Measurements from ENCODE around the gene NKX1-2. TPM values are rescaled to one million over a fixed set of nuclear protein-coding genes. Genes with fewer than 3 reads are reported as not detected.
"Not testable (repeated sequence)": the region's sequence is repeated elsewhere in the genome, so short reads cannot be mapped to it uniquely, and the experiment has no call there.

NKX1-2 gene
- total RNA-seq, 1 donor from 2014 or later, result not detected

DNA sequence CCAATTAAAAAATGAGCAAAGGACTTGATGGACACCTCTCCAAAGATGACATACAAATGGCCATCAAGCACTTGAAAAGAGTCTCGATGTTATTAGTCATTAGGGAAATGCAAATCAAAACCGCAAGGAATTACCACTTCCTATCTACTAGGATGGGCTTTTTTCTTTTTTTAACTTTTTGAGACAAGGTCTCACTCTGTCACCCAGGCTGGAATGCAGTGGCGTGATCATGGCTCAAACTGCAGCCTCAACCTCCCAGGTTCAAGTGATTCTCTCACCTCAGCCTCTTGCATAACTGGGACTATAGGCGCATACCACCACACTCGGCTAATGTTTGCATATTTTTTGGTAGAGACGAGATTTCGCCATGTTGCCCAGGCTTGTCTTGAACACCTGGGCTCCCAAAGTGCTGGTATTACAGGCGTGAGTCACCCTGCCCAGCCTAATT, 13.6 kb downstream of the NKX1-2 start:
- TF ChIP-seq, protein P1, sequence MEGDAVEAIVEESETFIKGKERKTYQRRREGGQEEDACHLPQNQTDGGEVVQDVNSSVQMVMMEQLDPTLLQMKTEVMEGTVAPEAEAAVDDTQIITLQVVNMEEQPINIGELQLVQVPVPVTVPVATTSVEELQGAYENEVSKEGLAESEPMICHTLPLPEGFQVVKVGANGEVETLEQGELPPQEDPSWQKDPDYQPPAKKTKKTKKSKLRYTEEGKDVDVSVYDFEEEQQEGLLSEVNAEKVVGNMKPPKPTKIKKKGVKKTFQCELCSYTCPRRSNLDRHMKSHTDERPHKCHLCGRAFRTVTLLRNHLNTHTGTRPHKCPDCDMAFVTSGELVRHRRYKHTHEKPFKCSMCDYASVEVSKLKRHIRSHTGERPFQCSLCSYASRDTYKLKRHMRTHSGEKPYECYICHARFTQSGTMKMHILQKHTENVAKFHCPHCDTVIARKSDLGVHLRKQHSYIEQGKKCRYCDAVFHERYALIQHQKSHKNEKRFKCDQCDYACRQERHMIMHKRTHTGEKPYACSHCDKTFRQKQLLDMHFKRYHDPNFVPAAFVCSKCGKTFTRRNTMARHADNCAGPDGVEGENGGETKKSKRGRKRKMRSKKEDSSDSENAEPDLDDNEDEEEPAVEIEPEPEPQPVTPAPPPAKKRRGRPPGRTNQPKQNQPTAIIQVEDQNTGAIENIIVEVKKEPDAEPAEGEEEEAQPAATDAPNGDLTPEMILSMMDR (conservative IDR thresholded peaks at IDR 0.05), result no peak
- no peak for DNase-seq (ENCODE audit: low read depth, low spot score)
- H3K4me3 Mint-ChIP-seq, result no peak overlapping the region

DNA sequence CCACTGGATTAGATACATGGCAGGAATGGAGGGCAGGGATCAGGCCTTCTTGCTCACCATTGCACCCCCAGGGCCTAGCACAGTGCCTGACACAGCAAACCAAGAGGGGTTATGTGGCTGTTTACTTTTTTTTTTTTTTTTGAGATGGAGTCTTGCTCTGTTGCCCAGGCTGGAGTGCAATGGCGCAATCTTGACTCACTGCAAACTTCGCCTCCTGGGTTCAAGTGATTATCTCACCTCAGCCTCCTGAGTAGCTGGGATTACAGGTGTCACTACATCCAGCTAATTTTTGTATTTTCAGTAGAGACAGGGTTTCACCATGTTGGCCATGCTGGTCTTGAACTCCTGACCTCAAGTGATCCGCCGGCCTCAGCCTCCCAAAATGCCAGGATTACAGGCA, 14.2 kb downstream of the NKX1-2 start:
- H3K4me1 Mint-ChIP-seq; H3K4me3 Mint-ChIP-seq; H3K27ac Mint-ChIP-seq (ENCODE audit: unreplicated experiment); H3K36me3 Mint-ChIP-seq (ENCODE audit: low read depth); H3K9me3 Mint-ChIP-seq; H3K27me3 Mint-ChIP-seq (ENCODE audit: low read depth); DNase-seq (ENCODE audit: low read depth, low spot score): not testable (repeated sequence)

More for the DNA sequence above, 13.6 kb downstream of the NKX1-2 start:
- Mint-ChIP-seq H3K9me3 (no peaks in the 10 kb centered on the region), H3K27me3 (ENCODE audit: low read depth) (peaks cover 12% of the 10 kb centered on the region), H3K4me1 (peaks cover 3% of the 10 kb centered on the region), H3K36me3 (ENCODE audit: low read depth) (no peaks in the 10 kb centered on the region), H3K27ac (ENCODE audit: unreplicated experiment) (no peak overlapping the region)

DNA sequence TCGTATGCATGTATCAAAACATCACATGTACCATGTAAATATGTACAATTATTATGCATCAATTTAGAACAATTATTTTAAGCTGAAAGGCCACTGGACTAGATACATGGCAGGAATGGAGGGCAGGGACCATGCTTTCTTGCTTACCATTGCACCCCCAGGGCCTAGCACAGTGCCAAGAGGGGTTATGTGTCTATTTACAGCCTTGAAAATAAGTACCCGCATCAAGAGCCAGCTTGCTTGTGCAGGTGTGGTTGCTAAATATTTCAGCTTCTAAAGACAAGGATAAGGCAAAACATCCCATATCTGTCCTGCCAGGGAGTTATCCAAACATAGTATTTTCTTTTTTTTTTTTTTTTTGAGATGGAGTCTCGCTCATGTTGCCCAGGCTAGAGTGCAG, 16.4 kb downstream of the NKX1-2 start:
- no peak for DNase-seq (ENCODE audit: low read depth, low spot score)
- Mint-ChIP-seq H3K27me3 (ENCODE audit: low read depth) (peaks cover 19% of the 10 kb centered on the region), H3K4me3 (no peak overlapping the region), H3K36me3 (ENCODE audit: low read depth) (no peaks in the 10 kb centered on the region), H3K4me1 (peaks cover 3% of the 10 kb centered on the region), H3K9me3 (no peaks in the 10 kb centered on the region), H3K27ac (ENCODE audit: unreplicated experiment) (no peak overlapping the region)
- TF ChIP-seq, protein P1 (conservative IDR thresholded peaks at IDR 0.05), result no peak

DNA sequence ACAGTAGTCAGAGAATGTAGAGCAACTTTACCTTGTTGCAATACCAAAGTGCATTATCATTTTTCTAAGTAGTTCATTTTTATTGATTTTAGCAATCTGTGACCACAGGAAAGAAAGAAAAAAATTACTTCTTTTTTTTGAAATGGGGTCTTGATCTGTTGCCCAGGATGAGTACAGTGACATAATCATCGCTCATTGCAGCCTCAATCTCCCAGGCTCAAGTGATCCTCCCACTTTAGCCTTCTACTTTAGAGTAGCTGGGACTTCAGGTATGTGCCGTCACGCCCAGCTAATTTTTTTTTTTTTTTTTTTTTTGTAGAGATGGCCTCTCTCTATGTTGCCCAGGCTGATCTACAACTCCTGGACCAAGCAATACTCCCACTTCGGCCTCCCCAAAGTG, 19.8 kb downstream of the NKX1-2 start:
- H3K4me1 Mint-ChIP-seq, result no peaks in the 10 kb centered on the region
- no peak overlapping the region for H3K27ac Mint-ChIP-seq (ENCODE audit: unreplicated experiment)
- no peak overlapping the region for H3K4me3 Mint-ChIP-seq
- TF ChIP-seq, protein P1 (conservative IDR thresholded peaks at IDR 0.05), result no peak
- DNase-seq (ENCODE audit: low read depth, low spot score), result no peak
- H3K9me3 Mint-ChIP-seq, result no peaks in the 10 kb centered on the region
- H3K27me3 Mint-ChIP-seq (ENCODE audit: low read depth), result peaks cover 27% of the 10 kb centered on the region
- no peaks in the 10 kb centered on the region for H3K36me3 Mint-ChIP-seq (ENCODE audit: low read depth)

DNA sequence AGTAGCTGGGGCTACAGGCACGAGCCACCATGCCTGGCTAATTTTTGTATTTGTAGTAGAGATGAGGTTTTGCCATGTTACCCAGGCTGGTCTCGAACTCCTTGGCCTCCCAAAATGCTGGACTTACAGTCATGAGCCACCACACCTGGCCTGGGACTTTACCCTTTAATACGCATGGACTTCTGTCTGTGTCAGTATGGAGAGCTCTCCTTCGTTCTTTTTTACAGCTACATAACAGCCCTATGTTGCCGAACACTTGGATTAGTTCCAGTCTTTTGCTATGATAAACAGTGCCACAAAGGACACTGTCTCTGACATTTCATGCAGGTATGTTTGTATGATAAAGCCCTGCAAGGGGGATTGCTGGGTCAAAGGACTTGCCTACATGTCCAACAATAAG, 20.3 kb downstream of the NKX1-2 start:
- Mint-ChIP-seq H3K36me3 (ENCODE audit: low read depth) (no peaks in the 10 kb centered on the region), H3K4me1 (no peaks in the 10 kb centered on the region), H3K9me3 (no peaks in the 10 kb centered on the region), H3K27ac (ENCODE audit: unreplicated experiment) (no peak overlapping the region), H3K4me3 (no peak overlapping the region), H3K27me3 (ENCODE audit: low read depth) (peaks cover 29% of the 10 kb centered on the region)
- DNase-seq (ENCODE audit: low read depth, low spot score), result no peak
- TF ChIP-seq, protein P1 (conservative IDR thresholded peaks at IDR 0.05), result no peak

DNA sequence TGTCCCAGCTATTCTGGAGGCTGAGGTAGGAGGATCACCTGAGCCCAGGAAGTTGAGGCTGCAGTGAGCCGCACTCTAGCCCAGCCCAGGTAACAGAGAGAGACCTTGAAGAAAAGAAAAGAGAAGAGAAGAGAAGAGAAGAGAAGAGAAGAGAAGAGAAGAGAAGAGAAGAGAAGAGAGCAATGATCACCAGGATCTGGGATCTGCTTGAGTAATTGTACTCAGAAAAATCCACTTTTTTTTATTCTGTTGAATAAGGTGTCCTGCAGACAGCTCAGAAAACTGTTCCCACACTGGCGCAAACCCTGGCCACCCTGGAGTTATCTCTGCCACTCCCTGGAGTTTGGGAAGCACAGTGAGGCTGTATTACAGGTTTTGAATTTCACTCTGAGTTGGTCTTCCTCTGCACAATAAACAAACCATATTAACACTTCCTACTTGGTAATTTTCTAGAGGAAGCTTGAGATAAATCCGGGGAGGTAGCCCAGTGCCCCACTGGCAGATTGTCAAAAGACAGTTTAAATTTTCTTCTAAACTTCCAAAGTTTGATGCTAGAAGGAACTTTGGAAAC, 21.5 kb downstream of the NKX1-2 start:
- no peak for DNase-seq (ENCODE audit: low read depth, low spot score)
- no peaks in the 10 kb centered on the region for H3K9me3 Mint-ChIP-seq
- H3K4me1 Mint-ChIP-seq, result no peaks in the 10 kb centered on the region
- H3K4me3 Mint-ChIP-seq, result no peak overlapping the region
- H3K36me3 Mint-ChIP-seq (ENCODE audit: low read depth), result no peaks in the 10 kb centered on the region
- peaks cover 41% of the 10 kb centered on the region for H3K27me3 Mint-ChIP-seq (ENCODE audit: low read depth)
- TF ChIP-seq, protein P1 (conservative IDR thresholded peaks at IDR 0.05), result no peak
- H3K27ac Mint-ChIP-seq (ENCODE audit: unreplicated experiment), result no peak overlapping the region

Data from neural crest cell (in vitro differentiated cells).